A549 (cell line): ENCODE results near the gene APC. TPM values are rescaled to one million over a fixed set of nuclear protein-coding genes. Genes with fewer than 3 reads are reported as not detected.

Experiments used
- ATAC-seq, 2 experiments: fragments of 200-7000 bp in 1 of 2; fragments of >200 bp in 1 of 2; cut with Nextera tagmentation in 1 of 2; cut with Tn5 transposase in 1 of 2; 3 replicates each; pipeline versions ENCODE4 v1.8.0 to v1.9.1; 2018 to 2020; ENCODE audit warnings: mild to moderate bottlenecking in 1 of 2, moderate library complexity in 1 of 2
- CTCF ChIA-PET: fragments of 300-600 bp; sonication (Branson Sonifier 250); formaldehyde crosslinking; extraction: SDS; loops from one replicate; lab custom pipeline; 2021; ENCODE audit warnings: antibody characterized with exemption, inconsistent platforms; lab: Yijun Ruan, JAX
- POLR2A ChIA-PET: fragments of 350-600 bp; formaldehyde crosslinking; extraction: SDS; loops from one replicate; lab custom pipeline; 2021; ENCODE audit warnings: antibody characterized with exemption, inconsistent platforms; lab: Yijun Ruan, JAX
- DNase-seq, 2 experiments: peaks; one replicate each; pipeline versions ENCODE4 v3.0.0 to v3.0.0-alpha.2; 2011 to 2016; ENCODE audit warnings: low read depth in 1 of 2, low spot score in 1 of 2
- FAIRE-seq: peaks from 2 replicates; lab custom pipeline; 2011; peaks lifted over from hg19 to GRCh38; lab: Jason Lieb, UNC
- H3K27ac ChIP-seq, 2 experiments: fragments of >200 bp; sonication (Bioruptor Twin); formaldehyde crosslinking; 3 replicates each; pipeline ENCODE4 v1.5.1; 2016 to 2017
- H3K4me1 ChIP-seq: fragments of >200 bp; sonication (Bioruptor Twin); formaldehyde crosslinking; 3 replicates; pipeline ENCODE4 v1.6.1; 2016
- H3K4me2 ChIP-seq: fragments of >200 bp; sonication (Bioruptor Twin); formaldehyde crosslinking; 3 replicates; pipeline ENCODE4 v1.6.1; 2016
- H3K4me3 ChIP-seq: fragments of >200 bp; sonication (Bioruptor Twin); formaldehyde crosslinking; 3 replicates; pipeline ENCODE4 v1.5.1; 2016
- H3K9me3 ChIP-seq: fragments of >200 bp; sonication (Bioruptor Twin); formaldehyde crosslinking; 3 replicates; pipeline ENCODE4 v1.6.1; 2016
- ATOH8 ChIP-seq: fragments of 250-450 bp; sonication (Bioruptor Pico); IDR thresholded peaks from 2 replicates; pipeline ENCODE4 v1.5.0; 2020; ENCODE audit warnings: low read depth, mild to moderate bottlenecking, moderate library complexity
- CBX2 ChIP-seq: fragments of 200-600 bp; sonication (generic); IDR thresholded peaks from 2 replicates; pipeline ENCODE4 v1.6.1; 2016; ENCODE audit warnings: low read depth, mild to moderate bottlenecking, borderline replicate concordance
- CTCF ChIP-seq: fragments of >200 bp; sonication (Bioruptor Twin); formaldehyde crosslinking; IDR thresholded peaks from 3 replicates; pipeline ENCODE4 v1.5.1; 2016
- EHF ChIP-seq: fragments of 250-450 bp; sonication (Bioruptor Pico); IDR thresholded peaks from 2 replicates; pipeline ENCODE4 v1.5.0; 2020; ENCODE audit warnings: mild to moderate bottlenecking
- ELK1 ChIP-seq: fragments of 150-350 bp; IDR thresholded peaks from 2 replicates; pipeline ENCODE4 v1.6.1; 2014; ENCODE audit warnings: low read depth, mild to moderate bottlenecking, low read length
- GATA3 ChIP-seq: IDR thresholded peaks from 2 replicates; pipeline ENCODE4 v1.6.1; 2012; ENCODE audit warnings: borderline replicate concordance
- HDAC2 ChIP-seq: fragments of 200-600 bp; sonication (generic); IDR thresholded peaks from 2 replicates; pipeline ENCODE4 v1.6.1; 2016
- HEYL ChIP-seq: fragments of 250-450 bp; sonication (Bioruptor Pico); IDR thresholded peaks from 2 replicates; pipeline ENCODE4 v1.8.0; 2021; ENCODE audit warnings: mild to moderate bottlenecking, moderate library complexity
- HMGXB4 ChIP-seq: fragments of 250-450 bp; sonication (Bioruptor Pico); IDR thresholded peaks from 2 replicates; pipeline ENCODE4 v1.5.0; 2021; ENCODE audit warnings: mild to moderate bottlenecking, moderate library complexity, borderline replicate concordance
- HOXA7 ChIP-seq: fragments of 250-450 bp; sonication (Bioruptor Pico); IDR thresholded peaks from 2 replicates; pipeline ENCODE4 v1.5.0; 2020; ENCODE audit warnings: mild to moderate bottlenecking, moderate library complexity
- MAZ ChIP-seq: fragments of 150-350 bp; IDR thresholded peaks from 2 replicates; pipeline ENCODE4 v1.6.1; 2014; ENCODE audit warnings: antibody characterized with exemption, low read depth, low read length, borderline replicate concordance
- NFE2L2 ChIP-seq: fragments of 150-350 bp; conservative IDR thresholded peaks from 2 replicates; pipeline ENCODE4 v1.6.1; 2014; ENCODE audit warnings: low read length
- PHF8 ChIP-seq: fragments of 200-600 bp; sonication (generic); IDR thresholded peaks from 2 replicates; pipeline ENCODE4 v1.6.1; 2016; ENCODE audit warnings: low read depth, mild to moderate bottlenecking, antibody characterized with exemption, moderate library complexity, borderline replicate concordance
- POLR2A ChIP-seq: IDR thresholded peaks from 2 replicates; pipeline ENCODE4 v1.6.1; 2012; ENCODE audit warnings: mild to moderate bottlenecking, low read length
- POLR2AphosphoS2 ChIP-seq: conservative IDR thresholded peaks from 2 replicates; pipeline ENCODE4 v1.6.1; 2012; ENCODE audit warnings: low read length, improper control_type of control experiment, inconsistent platforms
- RAD21 ChIP-seq, 2 experiments: fragments of >200 bp in 1 of 2; sonication (Bioruptor Twin) in 1 of 2; formaldehyde crosslinking in 1 of 2; IDR thresholded peaks in 1 of 2; conservative IDR thresholded peaks in 1 of 2; 2 replicates in 1 of 2; 3 replicates in 1 of 2; pipeline ENCODE4 v1.6.1; 2012 to 2018; ENCODE audit warnings: inconsistent platforms in 1 of 2
- RARB ChIP-seq: fragments of 250-450 bp; sonication (Bioruptor Pico); IDR thresholded peaks from 2 replicates; pipeline ENCODE4 v1.8.0; 2021; ENCODE audit warnings: mild to moderate bottlenecking, moderate library complexity
- RNF2 ChIP-seq: fragments of 200-600 bp; sonication (generic); IDR thresholded peaks from 2 replicates; pipeline ENCODE4 v1.6.1; 2016; ENCODE audit warnings: low read depth, mild to moderate bottlenecking, antibody characterized with exemption, moderate library complexity, borderline replicate concordance
- SREBF2 ChIP-seq: fragments of 450-650 bp; IDR thresholded peaks from 2 replicates; pipeline ENCODE4 v1.6.1; 2014; ENCODE audit warnings: mild to moderate bottlenecking, moderate library complexity
- TP53 ChIP-seq: fragments of 250-450 bp; sonication (Bioruptor Pico); IDR thresholded peaks from 2 replicates; pipeline ENCODE4 v1.5.0; 2021; ENCODE audit warnings: mild to moderate bottlenecking, moderate library complexity
- USF2 ChIP-seq: fragments of 450-650 bp; IDR thresholded peaks from 2 replicates; pipeline ENCODE4 v1.6.1; 2014; ENCODE audit warnings: antibody characterized with exemption
- ZC3H11A ChIP-seq: fragments of 450-650 bp; IDR thresholded peaks from 2 replicates; pipeline ENCODE4 v1.6.1; 2014; ENCODE audit warnings: antibody characterized with exemption, mild to moderate bottlenecking
- WGBS: methylation state at CpG from one replicate; pipeline ENCODE4 v1.1.6; 2017; ENCODE audit errors: missing lambda C conversion rate; 5-methylcytosine and 5-hydroxymethylcytosine counted together
- polyA plus RNA-seq, 4 experiments: library from polyadenylated mRNA; depleted of rRNA in 3 of 4; stranded (reverse); fragments of >200 nt; fragmentation: RNase III in 1 of 4; extraction: RNeasy Plus Mini Kit Qiagen cat#74134 plus additional on column Dnase treatment in 1 of 4; gene quantifications; 2 replicates in 3 of 4; 3 replicates in 1 of 4; pipeline ENCODE4 v1.2.3, GENCODE V29; 2011 to 2017

Gene APC
- polyA plus RNA-seq, 2 of the 4 experiments (the other 2 are of a cell fraction), result 10.6 to 21.2 TPM

GRCh38 chr5:112822456-112822855 is 84.8 kb downstream of the APC start:
- WGBS, result 83% methylated on average over 4 of the region's 4 CpGs
- Histone ChIP-seq H3K4me2 (no peak overlapping the region), H3K4me3 (no peak overlapping the region), H3K27ac (no peak overlapping the region), H3K9me3 (no peaks in the 10 kb centered on the region), H3K4me1 (no peaks in the 10 kb centered on the region)
- ATAC-seq (no peak), DNase-seq (no peak), FAIRE-seq (no peak)
- ChIA-PET CTCF (no interaction called here), POLR2A (no interaction called here)
- no peak for TF ChIP-seq POLR2A
- TF ChIP-seq CTCF, result no peak
- no peak for TF ChIP-seq HDAC2
- TF ChIP-seq SREBF2, result no peak
- no peak for TF ChIP-seq NFE2L2
- TF ChIP-seq EHF (CRISPR knock-in tag), result no peak
- no peak for TF ChIP-seq TP53 (CRISPR knock-in tag)
- no peak for TF ChIP-seq HOXA7 (CRISPR knock-in tag)
- no peak for TF ChIP-seq ZC3H11A
- TF ChIP-seq POLR2AphosphoS2, result no peak
- no peak for TF ChIP-seq USF2
- no peak for TF ChIP-seq GATA3
- TF ChIP-seq MAZ, result no peak
- no peak for TF ChIP-seq RARB (CRISPR knock-in tag)
- no peak for TF ChIP-seq PHF8
- TF ChIP-seq RAD21 (conservative IDR thresholded peaks at IDR 0.05 in 1 of 2, IDR thresholded peaks at IDR 0.05 in 1 of 2), result no peak

GRCh38 chr5:112823181-112823580 is 85.5 kb downstream of the APC start:
- no peaks in the 10 kb centered on the region for H3K9me3 ChIP-seq
- no peak overlapping the region for H3K4me3 ChIP-seq
- WGBS, result 85% methylated on average over 2 of the region's 2 CpGs
- CTCF ChIA-PET, result interaction anchor here (0.9 kb wide), 1 partner anchor 25 kb away, joined by 3 read pairs; no protein-coding TSS in a partner anchor
- POLR2A ChIA-PET, result no interaction called here
- ATAC-seq, result no peak
- no peak overlapping the region for H3K27ac ChIP-seq
- DNase-seq, result no peak
- no peak overlapping the region for H3K4me2 ChIP-seq
- FAIRE-seq, result no peak
- H3K4me1 ChIP-seq, result no peaks in the 10 kb centered on the region
- no peak for TF ChIP-seq ELK1
- TF ChIP-seq ATOH8 (CRISPR knock-in tag), result no peak

- ATAC-seq, result no peak
Observed at GRCh38 chr5:112823656-112824055, 86.0 kb downstream of the APC start.

More at GRCh38 chr5:112823656-112824055, 86.0 kb downstream of the APC start:
- ChIA-PET POLR2A (no interaction called here), CTCF (interaction anchor here (0.9 kb wide), 1 partner anchor 25 kb away, joined by 3 read pairs; no protein-coding TSS in a partner anchor)
- TF ChIP-seq HMGXB4 (CRISPR knock-in tag) (no peak), CBX2 (no peak), HEYL (no peak), RNF2 (no peak)
- Histone ChIP-seq H3K27ac (no peak overlapping the region), H3K9me3 (no peaks in the 10 kb centered on the region), H3K4me1 (no peaks in the 10 kb centered on the region), H3K4me2 (no peak overlapping the region), H3K4me3 (no peak overlapping the region)
- DNase-seq, result no peak
- 93% methylated on average over 2 of the region's 2 CpGs for WGBS
- FAIRE-seq, result no peak
